Tibial nerve (tissue), 4 donors: ENCODE measurements around the gene GPX4.

Source experiments
- CTCF ChIP-seq, 5 experiments: fragments of 200-600 bp in 3 of 5; fragments of 450-650 bp in 2 of 5; sonication (generic) in 3 of 5; IDR thresholded peaks; one replicate each; pipeline ENCODE4 v1.5.1; 2016 to 2019; ENCODE audit warnings: antibody characterized with exemption in 5 of 5, mild to moderate bottlenecking in 3 of 5, moderate library complexity in 2 of 5
- EP300 ChIP-seq, 2 donors: sonication (generic); formaldehyde crosslinking; IDR thresholded peaks; one replicate each; pipeline ENCODE4 v1.6.1; 2017; ENCODE audit warnings: antibody characterized with exemption in 2 of 2, mild to moderate bottlenecking in 1 of 2
- POLR2A ChIP-seq, 2 donors: fragments of 450-650 bp; IDR thresholded peaks; one replicate each; pipeline ENCODE4 v1.6.1; 2017; ENCODE audit warnings: antibody characterized with exemption in 2 of 2, mild to moderate bottlenecking in 2 of 2, moderate library complexity in 2 of 2

DNA sequence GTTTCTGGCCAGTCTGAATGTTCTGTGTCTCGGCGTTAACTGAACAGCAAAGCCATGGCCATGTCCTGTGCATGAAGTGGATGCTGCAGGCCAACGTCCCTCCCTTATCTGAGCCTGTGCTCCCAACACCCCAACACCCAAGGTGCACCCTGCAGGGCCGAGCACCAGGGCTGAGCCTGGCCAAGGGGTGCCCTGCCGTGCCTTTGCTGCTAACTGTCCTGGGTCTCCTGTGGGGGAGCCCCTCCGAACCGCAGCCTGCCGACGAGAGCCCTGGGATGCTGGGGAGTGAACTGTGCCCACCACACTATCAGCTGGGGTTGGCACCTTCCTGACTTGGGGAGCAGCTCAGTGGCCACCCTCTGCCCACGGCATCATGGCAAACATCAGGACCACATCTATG lies 17.6 kb downstream of the GPX4 start:
- TF ChIP-seq POLR2A (IDR thresholded peaks at IDR 0.05), result no peak
- no peak for TF ChIP-seq CTCF (IDR thresholded peaks at IDR 0.05)
- no peak for TF ChIP-seq EP300 (IDR thresholded peaks at IDR 0.05)
